Activated CD4-positive, alpha-beta T cell treated with anti-CD3 and anti-CD28 coated beads, Interleukin-2, amount 10 ng/mL, durations not matched to agents 7 days and 5 days (primary cell): Measurements from ENCODE around the gene KCTD19. TPM values are rescaled to one million over a fixed set of nuclear protein-coding genes. Genes with fewer than 3 reads are reported as not detected.

Experiments used
- CTCF ChIA-PET: fragments of 350-600 bp; sonication (Branson Sonifier 250); formaldehyde crosslinking; loops from one replicate; lab custom pipeline; 2021; ENCODE audit warnings: antibody characterized with exemption; lab: Charles Lee
- POLR2A ChIA-PET: fragments of 350-600 bp; sonication (Branson Sonifier 250); formaldehyde crosslinking; loops from one replicate; lab custom pipeline; 2021; ENCODE audit warnings: antibody characterized with exemption; lab: Charles Lee
- DNase-seq: peaks from one replicate; pipeline ENCODE4 v3.0.0-alpha.2; 2020
- H3K27ac Mint-ChIP-seq: one replicate; pipeline ENCODE4 v1.8.0; 2021; ENCODE audit warnings: mild to moderate bottlenecking, moderate library complexity, mixed read lengths
- H3K27me3 Mint-ChIP-seq: one replicate; pipeline ENCODE4 v1.8.0; 2021; ENCODE audit warnings: mixed read lengths
- H3K36me3 Mint-ChIP-seq: one replicate; pipeline ENCODE4 v1.8.0; 2021; ENCODE audit warnings: low read depth, mixed read lengths
- H3K4me1 Mint-ChIP-seq: one replicate; pipeline ENCODE4 v1.8.0; 2021; ENCODE audit warnings: mixed read lengths
- H3K4me3 Mint-ChIP-seq: one replicate; pipeline ENCODE4 v1.8.0; 2021; ENCODE audit warnings: mild to moderate bottlenecking, moderate library complexity, mixed read lengths
- H3K9me3 Mint-ChIP-seq: one replicate; pipeline ENCODE4 v1.8.0; 2021; ENCODE audit warnings: mixed read lengths
- total RNA-seq, 2 experiments: library from RNA; stranded (reverse); gene quantifications; one replicate each; pipeline ENCODE4 v1.2.3, GENCODE V29; 2021

KCTD19 gene
- total RNA-seq, 2 experiments from 2014 or later: not detected

- ChIA-PET POLR2A (no interaction called here), CTCF (interaction anchor here (0.6 to 1.7 kb wide), 8 partner anchors 9 to 354 kb away, joined by 3 to 10 read pairs (median 5); partner anchors contain the start of genes KCTD19 and LRRC36)
- peaks cover 17% of the 10 kb centered on the region for H3K4me1 Mint-ChIP-seq
- H3K36me3 Mint-ChIP-seq: peaks cover 13% of the 10 kb centered on the region
- no peaks in the 10 kb centered on the region for H3K27me3 Mint-ChIP-seq
- no peaks in the 10 kb centered on the region for H3K9me3 Mint-ChIP-seq
- DNase-seq: peak; percentile 85
- H3K27ac Mint-ChIP-seq: peak within 1 kb of the TSS; percentile 89
- H3K4me3 Mint-ChIP-seq: peak within 1 kb of the TSS; percentile 78
Observed at GRCh38 chr16:67279296-67280089, 47.0 kb downstream of the KCTD19 start, which contains the start of gene PLEKHG4. Gene PLEKHG4 (plus strand): TSS chr16:67279532. CDS start chr16:67280045, 513 bp downstream.

- Mint-ChIP-seq H3K27ac (peak overlapping the region; percentile 89), H3K4me3 (peak overlapping the region; percentile 78), H3K36me3 (peaks cover 13% of the 10 kb centered on the region), H3K4me1 (peaks cover 17% of the 10 kb centered on the region), H3K27me3 (no peaks in the 10 kb centered on the region), H3K9me3 (no peaks in the 10 kb centered on the region)
- ChIA-PET POLR2A (no interaction called here), CTCF (interaction anchor here (0.6 to 2.0 kb wide), 12 partner anchors 9 to 142 kb away, joined by 3 to 10 read pairs (median 3); partner anchors contain the start of gene FHOD1)
- DNase-seq: peak; percentile 60
Observed at GRCh38 chr16:67278773-67279295, 47.7 kb downstream of the KCTD19 start.

- Mint-ChIP-seq H3K4me3 (peak overlapping the region; percentile 78), H3K27ac (peak overlapping the region; percentile 89), H3K4me1 (peaks cover 17% of the 10 kb centered on the region), H3K36me3 (peaks cover 15% of the 10 kb centered on the region), H3K9me3 (no peaks in the 10 kb centered on the region), H3K27me3 (no peaks in the 10 kb centered on the region)
- DNase-seq: no peak
- ChIA-PET POLR2A (no interaction called here), CTCF (interaction anchor here (0.6 to 2.0 kb wide), 12 partner anchors 10 to 142 kb away, joined by 3 to 10 read pairs (median 3); partner anchors contain the start of gene FHOD1)
Observed at GRCh38 chr16:67277999-67278772, 48.4 kb downstream of the KCTD19 start.

- ChIA-PET CTCF (interaction anchor here (0.6 to 2.0 kb wide), 7 partner anchors 10 to 114 kb away, joined by 3 to 8 read pairs (median 4); partner anchors contain the start of gene FHOD1), POLR2A (no interaction called here)
- Mint-ChIP-seq H3K9me3 (no peaks in the 10 kb centered on the region), H3K4me1 (peaks cover 17% of the 10 kb centered on the region), H3K27ac (peak overlapping the region; percentile 73), H3K27me3 (no peaks in the 10 kb centered on the region), H3K36me3 (peaks cover 15% of the 10 kb centered on the region), H3K4me3 (peak overlapping the region; percentile 60)
- DNase-seq: no peak
Observed at GRCh38 chr16:67277294-67277998, 49.1 kb downstream of the KCTD19 start.

GRCh38 chr16:67275321-67275720, 51.2 kb downstream of the KCTD19 start:
- DNase-seq: no peak
- CTCF ChIA-PET: interaction anchor here (0.6 kb wide), 1 partner anchor 231 kb away, joined by 3 read pairs; no protein-coding TSS in a partner anchor
- H3K4me1 Mint-ChIP-seq: peaks cover 17% of the 10 kb centered on the region
- no peak overlapping the region for H3K4me3 Mint-ChIP-seq
- peaks cover 15% of the 10 kb centered on the region for H3K36me3 Mint-ChIP-seq
- POLR2A ChIA-PET: no interaction called here
- no peaks in the 10 kb centered on the region for H3K9me3 Mint-ChIP-seq
- no peaks in the 10 kb centered on the region for H3K27me3 Mint-ChIP-seq
- H3K27ac Mint-ChIP-seq: no peak overlapping the region

GRCh38 chr16:67271446-67271845, 55.1 kb downstream of the KCTD19 start:
- Mint-ChIP-seq H3K9me3 (no peaks in the 10 kb centered on the region), H3K4me3 (no peak overlapping the region), H3K27ac (no peak overlapping the region), H3K4me1 (peaks cover 3% of the 10 kb centered on the region), H3K27me3 (no peaks in the 10 kb centered on the region), H3K36me3 (peaks cover 9% of the 10 kb centered on the region)
- ChIA-PET CTCF (interaction anchor here (0.5 to 1.5 kb wide), 3 partner anchors 11 to 42 kb away, joined by 3 to 6 read pairs (median 3); partner anchors contain the start of gene SLC9A5), POLR2A (no interaction called here)
- DNase-seq: no peak

- no peak overlapping the region for H3K4me3 Mint-ChIP-seq
- DNase-seq: no peak
- peaks cover 7% of the 10 kb centered on the region for H3K36me3 Mint-ChIP-seq
- no peaks in the 10 kb centered on the region for H3K9me3 Mint-ChIP-seq
- no peaks in the 10 kb centered on the region for H3K27me3 Mint-ChIP-seq
- POLR2A ChIA-PET: no interaction called here
- CTCF ChIA-PET: interaction anchor here (0.5 to 1.5 kb wide), 4 partner anchors 10 to 243 kb away, joined by 3 to 6 read pairs (median 3); partner anchors contain the start of gene SLC9A5
- H3K4me1 Mint-ChIP-seq: peaks cover 3% of the 10 kb centered on the region
- H3K27ac Mint-ChIP-seq: no peak overlapping the region
Observed at GRCh38 chr16:67270931-67271338, 55.6 kb downstream of the KCTD19 start.

GRCh38 chr16:67269766-67270165, 56.8 kb downstream of the KCTD19 start:
- Mint-ChIP-seq H3K4me3 (no peak overlapping the region), H3K36me3 (peaks cover 2% of the 10 kb centered on the region), H3K27ac (no peak overlapping the region), H3K9me3 (no peaks in the 10 kb centered on the region), H3K4me1 (no peaks in the 10 kb centered on the region), H3K27me3 (no peaks in the 10 kb centered on the region)
- DNase-seq: no peak
- ChIA-PET POLR2A (no interaction called here), CTCF (interaction anchor here (0.6 to 1.5 kb wide), 4 partner anchors 9 to 1898 kb away, joined by 3 to 4 read pairs (median 3); no protein-coding TSS in a partner anchor)

GRCh38 chr16:67268136-67268579, 58.4 kb downstream of the KCTD19 start:
- CTCF ChIA-PET: interaction anchor here (0.6 to 1.5 kb wide), 4 partner anchors 10 to 254 kb away, joined by 3 to 4 read pairs (median 3); no protein-coding TSS in a partner anchor
- H3K36me3 Mint-ChIP-seq: no peaks in the 10 kb centered on the region
- H3K27me3 Mint-ChIP-seq: peaks cover 4% of the 10 kb centered on the region
- no peaks in the 10 kb centered on the region for H3K4me1 Mint-ChIP-seq
- no peak overlapping the region for H3K27ac Mint-ChIP-seq
- POLR2A ChIA-PET: no interaction called here
- DNase-seq: no peak
- H3K4me3 Mint-ChIP-seq: no peak overlapping the region
- no peaks in the 10 kb centered on the region for H3K9me3 Mint-ChIP-seq

GRCh38 chr16:67265834-67266233, 60.7 kb downstream of the KCTD19 start:
- Mint-ChIP-seq H3K4me3 (no peak overlapping the region), H3K4me1 (no peaks in the 10 kb centered on the region), H3K36me3 (no peaks in the 10 kb centered on the region), H3K9me3 (no peaks in the 10 kb centered on the region), H3K27ac (no peak overlapping the region), H3K27me3 (peaks cover 8% of the 10 kb centered on the region)
- ChIA-PET CTCF (interaction anchor here (0.9 to 2.0 kb wide), 3 partner anchors 11 to 125 kb away, joined by 3 to 7 read pairs (median 4); no protein-coding TSS in a partner anchor), POLR2A (no interaction called here)
- DNase-seq: no peak

- Mint-ChIP-seq H3K27me3 (peaks cover 8% of the 10 kb centered on the region), H3K4me1 (no peaks in the 10 kb centered on the region), H3K4me3 (no peak overlapping the region), H3K36me3 (no peaks in the 10 kb centered on the region), H3K9me3 (no peaks in the 10 kb centered on the region), H3K27ac (no peak overlapping the region)
- no peak for DNase-seq
- POLR2A ChIA-PET: no interaction called here
- CTCF ChIA-PET: interaction anchor here (1.1 kb wide), 1 partner anchor 25 kb away, joined by 3 read pairs; no protein-coding TSS in a partner anchor
Observed at GRCh38 chr16:67264866-67265265, 61.7 kb downstream of the KCTD19 start.
